NCI-H2107 (cell line): ENCODE data around the gene KCTD19.

Experiments used
- DNase-seq: peaks from one replicate; lab custom pipeline; 2025; lab: John Stamatoyannopoulos, UW

The KCTD19 gene

DNA sequence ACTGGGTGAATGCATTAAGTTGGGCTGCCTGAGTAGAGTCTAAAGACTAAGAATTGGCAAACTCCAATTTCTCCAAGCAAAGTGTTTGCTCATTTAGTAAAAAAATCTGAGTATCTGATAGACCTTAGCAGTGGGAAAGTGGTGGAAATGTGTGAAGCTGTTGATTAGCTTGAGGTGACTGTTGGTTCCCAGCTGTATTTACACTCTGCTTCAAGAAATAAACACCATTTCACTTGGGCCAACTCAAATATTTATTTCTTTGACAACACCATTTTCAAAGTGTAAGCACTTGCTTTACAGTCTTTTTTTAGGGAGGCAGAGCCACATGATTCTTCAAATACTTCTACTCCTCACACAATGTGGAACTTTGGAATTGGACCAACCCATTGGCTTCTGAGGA, 8.7 kb downstream of the KCTD19 start:
- DNase-seq, result no peak

DNA sequence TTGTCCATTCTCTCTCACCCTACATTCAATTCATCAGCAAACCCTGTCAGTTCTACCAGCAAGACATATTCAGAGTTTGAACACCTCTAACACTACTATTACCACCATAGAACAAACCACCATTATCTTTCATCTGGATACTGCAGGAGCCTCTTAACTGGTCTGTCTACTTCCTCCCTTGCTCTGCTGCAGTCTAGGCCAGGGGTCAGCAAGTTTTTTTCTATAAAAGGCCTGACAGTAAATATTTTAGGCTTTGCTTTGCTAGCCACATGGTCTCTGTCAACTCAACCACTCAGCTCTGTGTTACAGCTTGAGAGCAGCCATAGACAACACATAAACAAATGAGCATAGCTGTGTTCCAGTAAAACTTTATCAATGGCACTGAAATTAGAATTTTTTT, 13.8 kb downstream of the KCTD19 start:
- DNase-seq, result no peak

DNA sequence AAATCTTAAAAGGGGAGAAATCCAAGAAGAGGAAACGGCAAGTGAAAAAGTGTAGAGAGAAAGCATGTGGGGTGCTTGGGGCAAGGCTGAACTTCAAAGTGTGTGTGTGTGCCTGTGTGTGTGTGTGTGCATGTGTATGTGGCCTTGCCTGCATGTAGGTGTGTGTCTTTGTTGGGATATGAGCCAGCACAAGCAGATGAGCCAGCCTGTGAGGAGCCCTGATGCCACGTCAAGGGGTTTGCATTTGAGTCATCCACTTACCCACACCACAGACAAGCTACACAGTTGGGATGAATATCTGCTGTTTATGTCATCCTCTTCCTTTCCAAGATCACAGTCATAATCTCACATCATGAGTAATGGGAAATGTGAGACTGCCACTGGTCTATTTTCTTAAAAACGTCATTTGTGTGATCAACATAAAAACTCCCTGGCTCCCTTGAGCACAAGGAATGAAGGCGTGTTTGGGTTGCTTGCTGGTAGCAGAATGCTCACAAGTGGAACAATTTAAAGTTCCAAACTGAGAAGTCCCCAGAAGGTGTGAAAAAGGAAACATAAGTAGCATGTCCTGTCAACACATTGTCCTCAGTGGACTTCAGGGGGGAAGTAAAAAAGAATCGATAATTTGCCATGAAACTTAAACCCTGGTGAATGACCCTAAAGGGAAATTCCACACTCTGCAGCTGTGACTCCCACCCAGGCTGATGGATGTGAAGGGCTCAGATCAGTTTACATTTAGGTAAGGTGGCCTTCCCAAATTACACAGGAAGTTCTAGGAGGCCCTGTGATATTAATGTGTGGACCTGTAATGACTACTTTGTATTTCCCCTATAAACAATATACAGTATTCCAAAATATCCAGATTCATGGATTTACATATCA, 14.7 kb downstream of the KCTD19 start:
- no peak for DNase-seq

DNA sequence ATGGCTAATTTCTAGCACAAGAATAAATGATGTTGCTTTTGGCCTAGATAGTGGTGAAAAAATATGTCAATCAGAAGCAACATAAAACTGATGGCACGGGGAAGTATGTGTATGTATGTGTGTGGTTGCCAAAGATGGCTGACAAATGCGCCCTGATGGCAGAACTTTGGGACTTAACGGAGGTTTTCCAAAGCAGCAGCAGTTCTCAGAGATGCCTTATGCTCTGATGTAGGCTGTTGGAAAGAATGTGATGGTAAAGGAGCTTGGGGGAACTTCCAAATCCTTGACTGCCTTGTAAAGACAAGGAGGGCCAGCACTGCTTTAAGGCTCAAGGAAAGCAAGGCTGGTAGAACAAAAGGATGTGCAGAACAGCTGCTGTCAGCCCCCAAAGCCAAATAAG, 16.0 kb downstream of the KCTD19 start:
- no peak for DNase-seq

DNA sequence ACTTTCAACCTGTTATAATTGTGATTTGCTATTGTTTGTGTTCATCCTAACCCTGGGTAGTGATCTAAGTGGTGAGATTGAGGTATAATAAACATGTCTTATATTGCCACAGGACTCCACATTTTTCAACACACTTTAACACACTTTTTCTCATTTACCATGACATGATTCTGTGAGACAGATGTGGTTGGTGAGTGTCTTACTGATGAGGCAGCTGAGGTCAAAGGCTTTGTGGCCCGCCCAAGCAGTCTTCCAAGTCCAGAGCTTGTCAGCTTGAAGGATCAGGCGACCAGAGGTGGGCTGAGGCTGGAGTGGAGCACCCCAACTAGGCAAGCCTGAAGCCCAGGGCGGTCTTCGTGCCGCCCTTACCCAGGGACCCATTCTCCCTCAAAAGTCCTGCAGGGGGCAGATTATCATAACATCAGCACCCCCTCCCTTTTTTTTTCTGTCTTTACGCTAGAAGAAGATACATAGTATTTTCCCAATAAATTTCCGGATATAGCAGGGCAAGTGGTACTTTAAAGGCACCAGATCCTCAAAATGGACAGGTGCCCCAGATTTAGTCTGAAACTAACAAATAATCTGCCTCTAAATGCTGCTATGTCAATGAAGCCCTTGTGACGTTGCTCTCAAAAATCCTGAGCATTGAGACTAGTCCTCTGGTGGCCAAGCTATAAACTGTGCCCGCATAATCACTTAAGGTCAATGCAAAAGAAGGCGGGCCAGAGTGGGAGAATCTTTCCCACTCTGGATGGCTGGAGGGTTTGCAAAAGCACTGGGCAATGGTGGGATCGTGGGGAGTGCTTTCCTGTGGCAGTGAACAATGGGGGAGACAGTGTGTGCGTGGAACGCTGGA, 21.1 kb downstream of the KCTD19 start:
- no peak for DNase-seq

DNA sequence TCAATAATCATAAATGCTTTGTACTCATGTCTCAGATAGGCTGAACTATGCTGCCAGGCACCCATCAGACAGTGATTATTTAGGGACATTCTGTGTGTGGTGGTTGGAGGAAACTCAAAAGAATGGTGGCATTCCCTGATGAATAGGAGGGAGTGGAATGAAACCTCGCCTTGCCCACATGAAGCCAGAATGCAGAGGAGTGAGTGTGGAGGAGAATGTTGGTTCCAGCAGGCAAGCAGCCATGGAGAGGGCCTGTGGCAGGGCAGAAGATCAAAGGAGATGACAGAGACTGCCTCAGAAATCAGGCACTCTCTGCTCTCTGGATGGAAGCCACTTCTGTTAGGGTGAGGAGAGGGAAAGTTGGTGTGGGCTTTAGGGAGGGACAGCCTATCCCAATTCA, 22.5 kb downstream of the KCTD19 start:
- DNase-seq, result no peak

DNA sequence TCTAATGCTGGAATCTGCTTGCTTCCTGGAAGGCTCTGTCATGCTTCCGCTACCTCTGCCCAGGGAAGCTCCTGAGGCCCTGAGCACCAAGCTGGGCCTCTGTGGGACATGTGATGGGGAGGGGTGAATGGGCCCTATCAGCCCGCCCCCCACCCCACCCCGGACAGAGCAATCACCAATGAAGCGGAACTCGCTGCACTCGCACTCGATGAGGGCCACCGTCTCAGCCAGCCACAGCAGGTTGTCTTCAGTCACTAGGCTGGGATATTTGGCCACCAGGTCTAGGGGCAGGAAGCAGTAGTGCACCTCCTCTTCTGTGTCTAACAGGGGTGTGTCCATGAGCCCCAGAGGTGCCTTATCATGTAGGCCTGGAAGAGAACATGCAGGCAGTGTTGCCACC, 23.6 kb downstream of the KCTD19 start:
- no peak for DNase-seq

DNA sequence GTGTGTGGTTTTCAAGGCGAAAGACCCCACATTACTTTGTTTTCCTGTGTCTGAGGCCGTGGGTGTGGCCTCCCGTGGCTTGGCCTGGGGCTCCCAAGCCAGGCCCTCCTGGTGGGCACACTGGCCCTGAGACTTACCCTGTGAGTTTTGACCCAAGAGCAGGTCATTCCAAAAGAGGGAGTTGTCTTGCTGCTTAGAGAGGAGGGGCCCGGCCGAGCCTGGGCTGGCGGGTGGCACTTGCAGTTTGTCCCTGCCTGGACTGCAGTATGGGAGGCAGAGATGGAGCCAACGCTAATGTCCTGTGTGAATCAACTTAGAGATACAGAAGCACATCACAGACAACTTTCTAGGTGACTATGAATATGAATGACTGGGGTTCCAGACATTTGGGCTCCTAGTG, 24.5 kb downstream of the KCTD19 start:
- DNase-seq, result no peak

DNA sequence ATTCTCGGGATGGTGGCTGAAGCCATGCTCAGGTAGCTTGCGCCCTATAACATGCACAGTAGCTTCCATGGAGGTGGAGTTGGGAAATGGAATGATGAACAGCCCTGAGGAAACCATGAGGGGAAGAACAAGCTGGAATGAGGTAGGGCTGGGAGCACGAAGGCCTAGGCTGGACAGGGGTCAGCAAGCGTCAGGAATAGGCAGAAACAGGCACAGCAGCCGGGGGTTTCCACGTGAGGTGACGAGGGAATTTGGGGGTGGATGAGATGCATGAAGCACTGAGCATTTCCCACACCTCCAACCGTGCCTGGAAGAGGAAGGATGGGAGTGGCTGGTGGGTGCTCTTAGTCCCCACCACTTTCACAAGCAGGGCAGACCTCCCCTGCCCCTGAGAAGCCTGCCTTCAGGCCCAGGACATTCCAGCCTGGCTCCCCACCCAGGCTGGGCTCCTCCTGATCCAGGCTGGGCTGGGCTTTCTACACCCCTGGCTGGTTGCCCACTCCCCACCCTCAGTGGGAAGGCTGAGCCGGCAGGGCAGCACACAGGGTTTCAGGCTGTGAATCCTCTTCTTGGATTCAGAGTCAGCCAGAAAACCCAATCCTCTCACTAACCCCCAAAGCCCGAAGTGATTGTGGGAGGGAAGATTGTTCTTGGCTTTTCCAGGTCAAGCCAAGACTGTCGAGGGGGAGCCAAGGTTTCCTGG, 25.3 kb downstream of the KCTD19 start:
- DNase-seq, result no peak

DNA sequence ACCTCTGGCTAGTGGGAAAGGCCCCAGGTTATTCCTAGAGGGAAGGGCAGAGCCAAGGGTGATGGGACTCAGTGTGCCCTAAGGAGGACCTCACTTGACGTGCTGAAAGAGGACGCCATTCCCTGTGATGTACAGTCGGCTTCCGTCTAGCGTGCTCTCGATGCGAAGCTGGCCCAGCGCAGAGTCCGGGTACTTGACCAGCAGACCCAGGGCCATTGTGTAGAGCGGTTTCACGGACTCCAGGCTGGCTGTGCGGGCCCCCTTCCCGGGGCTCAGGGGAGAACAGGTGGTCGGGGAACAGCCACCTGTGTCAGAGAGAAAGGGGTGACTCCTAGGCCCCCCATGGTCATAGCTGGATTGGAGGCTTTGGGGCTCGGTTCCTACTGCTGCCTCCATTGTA, 27.3 kb downstream of the KCTD19 start:
- DNase-seq, result no peak

DNA sequence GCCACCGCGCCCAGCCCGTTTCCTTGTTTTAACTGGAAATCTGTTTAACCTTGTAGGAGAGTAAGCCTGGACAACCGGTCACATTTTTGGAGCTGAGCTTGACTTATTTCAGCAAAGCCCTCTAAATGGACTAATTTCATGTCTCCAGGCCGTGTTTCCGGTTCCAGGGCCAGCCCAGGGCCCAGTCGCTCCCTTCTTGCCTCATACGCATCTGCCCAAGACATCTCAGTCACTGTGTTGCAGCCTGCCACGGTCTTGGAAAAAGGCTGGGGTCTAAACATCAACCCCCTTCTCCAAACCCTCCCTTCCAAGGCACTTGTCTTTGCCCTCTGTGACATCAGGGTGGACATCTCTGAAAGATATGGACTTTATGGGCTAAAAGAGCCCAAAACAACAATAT, 28.3 kb downstream of the KCTD19 start:
- DNase-seq, result no peak

DNA sequence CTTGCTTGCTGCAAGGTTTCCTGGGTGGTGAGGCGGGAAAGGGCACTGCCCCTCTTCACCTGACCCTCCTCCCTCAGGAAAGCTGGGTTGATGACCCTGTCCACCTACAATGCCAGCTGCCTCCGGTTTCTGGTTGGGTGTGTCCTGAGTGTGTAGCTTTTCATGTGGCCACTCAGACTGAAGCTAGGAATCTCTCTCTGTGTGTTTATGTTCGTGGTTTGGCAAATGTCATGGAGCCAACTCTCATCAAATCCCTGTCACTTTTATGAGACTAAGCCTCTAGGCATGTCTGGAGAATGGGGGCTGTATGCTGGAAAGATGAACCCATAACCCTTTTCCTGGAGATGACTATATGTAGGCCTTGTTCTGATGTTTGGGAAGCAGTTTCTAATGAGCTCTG, 30.1 kb downstream of the KCTD19 start:
- no peak for DNase-seq

DNA sequence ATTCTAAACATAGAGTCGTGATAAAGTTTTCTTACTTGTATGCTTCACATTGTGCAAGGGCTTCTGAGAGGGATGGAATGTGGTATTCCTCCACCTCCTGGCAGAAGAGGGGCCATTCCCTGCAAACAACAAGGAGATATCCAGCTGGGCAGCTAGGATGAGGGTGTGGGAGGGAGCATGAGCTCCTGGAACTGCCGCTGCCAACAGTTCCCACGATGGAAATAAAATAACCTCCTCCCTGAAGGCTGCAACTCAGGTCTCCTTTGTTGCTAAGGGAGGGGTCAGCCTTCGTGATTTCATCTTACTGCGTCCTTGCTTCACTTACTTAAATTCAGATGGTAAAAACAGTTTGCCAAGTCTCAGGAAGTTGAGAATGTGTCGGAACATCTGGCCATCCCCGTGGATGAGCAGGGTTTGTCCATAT, 31.6 kb downstream of the KCTD19 start:
- DNase-seq, result no peak

DNA sequence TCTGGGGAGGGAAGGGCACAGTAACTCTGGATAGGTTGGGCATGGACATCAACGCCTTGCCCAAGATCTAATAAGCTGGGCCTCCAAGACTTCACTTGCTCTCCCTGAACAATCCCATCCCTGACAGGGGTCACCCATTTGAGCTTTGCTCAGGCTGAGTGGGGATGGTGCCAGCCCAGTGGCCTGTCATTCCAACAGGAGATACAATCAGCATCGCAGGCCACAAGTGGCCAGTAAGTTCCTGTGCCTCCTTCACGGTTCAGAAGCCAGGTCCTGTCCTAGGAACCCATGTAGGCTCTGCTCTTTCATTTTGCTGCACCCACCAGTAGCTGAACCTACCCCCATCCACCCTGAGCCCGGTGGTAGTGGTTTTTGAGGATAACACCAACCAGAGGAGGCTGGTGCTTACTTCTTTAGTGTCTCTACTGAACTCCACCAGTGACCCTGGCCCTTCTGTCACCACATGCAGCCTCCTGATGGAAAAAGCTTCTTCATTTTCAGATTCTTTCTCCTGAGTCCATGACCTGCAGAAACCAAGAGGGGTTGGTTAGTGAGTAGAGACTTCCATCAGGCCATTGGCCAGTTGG, 32.3 kb downstream of the KCTD19 start:
- no peak for DNase-seq

DNA sequence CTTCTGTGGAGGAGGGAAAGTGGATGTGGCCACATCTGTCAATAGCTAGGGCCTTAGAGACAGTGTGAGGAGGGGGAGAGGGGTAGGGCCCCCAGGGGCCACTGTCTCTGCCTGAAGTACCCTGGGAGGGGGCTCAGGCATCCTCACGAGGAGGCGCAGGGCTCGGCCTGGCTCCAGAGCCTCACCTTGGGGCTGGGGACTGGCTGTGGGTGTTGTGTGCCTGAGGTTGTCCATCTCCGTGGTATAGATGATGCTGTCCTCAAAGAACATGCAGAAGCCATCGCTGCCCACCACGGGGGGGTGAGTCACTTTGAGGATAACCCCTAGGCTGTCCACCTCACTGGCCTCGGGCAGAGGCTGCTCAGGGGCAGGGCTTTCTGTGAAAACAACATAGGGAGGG, 35.1 kb downstream of the KCTD19 start:
- no peak for DNase-seq

DNA sequence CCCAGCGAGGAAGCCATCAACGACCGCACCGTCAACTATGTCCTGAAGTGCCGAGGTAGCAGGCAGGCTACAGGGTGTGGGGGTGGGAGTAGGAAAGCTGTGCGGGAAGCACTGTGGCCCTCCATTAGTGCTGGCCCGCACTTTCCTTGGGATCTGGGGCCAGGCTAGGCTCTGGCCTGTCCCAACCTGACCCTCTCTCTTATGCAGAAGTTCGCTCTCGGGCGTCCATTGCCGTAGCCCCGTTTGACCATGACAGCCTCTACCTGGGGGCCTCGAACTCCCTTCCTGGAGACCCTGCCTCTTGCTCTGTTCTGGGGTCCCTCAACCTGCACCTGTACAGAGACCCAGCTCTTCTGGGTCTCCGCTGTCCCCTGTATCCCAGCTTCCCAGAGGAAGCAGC, 38.6 kb downstream of the KCTD19 start:
- no peak for DNase-seq

DNA sequence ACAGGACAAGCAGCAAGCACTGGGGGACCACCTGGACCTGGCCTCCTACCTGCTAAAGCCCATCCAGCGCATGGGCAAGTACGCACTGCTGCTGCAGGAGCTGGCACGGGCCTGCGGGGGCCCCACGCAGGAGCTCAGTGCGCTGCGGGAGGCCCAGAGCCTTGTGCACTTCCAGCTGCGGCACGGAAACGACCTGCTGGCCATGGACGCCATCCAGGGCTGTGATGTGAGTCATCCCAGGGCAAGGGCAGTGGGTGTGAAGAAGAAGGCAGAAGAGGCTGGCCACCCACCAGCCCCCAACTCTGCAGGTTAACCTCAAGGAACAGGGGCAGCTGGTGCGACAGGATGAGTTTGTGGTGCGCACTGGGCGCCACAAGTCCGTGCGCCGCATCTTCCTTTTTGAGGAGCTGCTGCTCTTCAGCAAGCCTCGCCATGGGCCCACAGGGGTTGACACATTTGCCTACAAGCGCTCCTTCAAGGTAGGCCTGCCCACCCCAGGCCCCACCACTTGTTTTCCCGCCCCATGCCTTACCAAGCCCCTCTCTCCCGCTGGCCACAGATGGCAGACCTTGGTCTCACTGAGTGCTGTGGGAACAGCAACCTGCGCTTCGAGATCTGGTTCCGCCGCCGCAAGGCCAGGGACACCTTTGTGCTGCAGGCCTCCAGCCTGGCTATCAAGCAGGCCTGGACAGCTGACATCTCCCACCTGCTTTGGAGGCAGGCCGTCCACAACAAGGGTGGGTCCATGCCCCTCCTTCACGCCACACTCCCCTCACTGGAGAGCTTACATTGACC, 39.9 kb downstream of the KCTD19 start:
- no peak for DNase-seq

DNA sequence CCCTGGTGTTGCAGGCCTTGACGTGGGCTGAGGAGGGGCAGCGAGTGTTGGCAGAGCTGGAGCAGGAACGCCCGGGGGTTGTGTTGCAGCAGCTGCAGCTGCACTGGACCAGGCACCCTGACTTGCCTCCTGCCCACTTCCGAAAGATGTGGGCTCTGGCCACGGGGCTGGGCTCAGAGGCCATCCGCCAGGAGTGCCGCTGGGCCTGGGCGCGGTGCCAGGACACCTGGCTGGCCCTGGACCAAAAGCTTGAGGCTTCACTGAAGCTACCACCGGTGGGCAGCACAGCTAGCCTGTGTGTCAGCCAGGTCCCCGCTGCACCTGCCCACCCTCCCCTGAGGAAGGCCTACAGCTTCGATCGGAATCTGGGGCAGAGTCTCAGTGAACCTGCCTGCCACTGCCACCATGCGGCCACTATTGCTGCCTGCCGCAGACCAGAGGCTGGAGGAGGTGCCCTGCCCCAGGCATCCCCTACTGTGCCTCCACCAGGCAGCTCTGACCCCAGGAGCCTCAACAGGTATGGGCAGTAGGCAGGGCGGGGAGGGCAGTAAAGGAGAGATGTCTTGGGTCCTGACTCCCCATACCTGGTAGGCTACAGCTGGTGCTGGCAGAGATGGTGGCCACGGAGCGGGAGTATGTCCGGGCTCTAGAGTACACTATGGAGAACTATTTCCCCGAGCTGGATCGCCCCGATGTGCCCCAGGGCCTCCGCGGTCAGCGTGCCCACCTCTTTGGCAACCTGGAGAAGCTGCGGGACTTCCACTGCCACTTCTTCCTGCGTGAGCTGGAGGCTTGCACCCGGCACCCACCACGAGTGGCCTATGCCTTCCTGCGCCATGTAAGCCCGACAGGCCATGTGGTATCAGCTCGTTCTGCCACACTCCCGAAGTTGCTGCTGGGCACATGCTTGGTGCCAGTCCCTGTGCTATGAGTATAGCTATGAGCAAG, 41.6 kb downstream of the KCTD19 start:
- DNase-seq, result peak; percentile 41

DNA sequence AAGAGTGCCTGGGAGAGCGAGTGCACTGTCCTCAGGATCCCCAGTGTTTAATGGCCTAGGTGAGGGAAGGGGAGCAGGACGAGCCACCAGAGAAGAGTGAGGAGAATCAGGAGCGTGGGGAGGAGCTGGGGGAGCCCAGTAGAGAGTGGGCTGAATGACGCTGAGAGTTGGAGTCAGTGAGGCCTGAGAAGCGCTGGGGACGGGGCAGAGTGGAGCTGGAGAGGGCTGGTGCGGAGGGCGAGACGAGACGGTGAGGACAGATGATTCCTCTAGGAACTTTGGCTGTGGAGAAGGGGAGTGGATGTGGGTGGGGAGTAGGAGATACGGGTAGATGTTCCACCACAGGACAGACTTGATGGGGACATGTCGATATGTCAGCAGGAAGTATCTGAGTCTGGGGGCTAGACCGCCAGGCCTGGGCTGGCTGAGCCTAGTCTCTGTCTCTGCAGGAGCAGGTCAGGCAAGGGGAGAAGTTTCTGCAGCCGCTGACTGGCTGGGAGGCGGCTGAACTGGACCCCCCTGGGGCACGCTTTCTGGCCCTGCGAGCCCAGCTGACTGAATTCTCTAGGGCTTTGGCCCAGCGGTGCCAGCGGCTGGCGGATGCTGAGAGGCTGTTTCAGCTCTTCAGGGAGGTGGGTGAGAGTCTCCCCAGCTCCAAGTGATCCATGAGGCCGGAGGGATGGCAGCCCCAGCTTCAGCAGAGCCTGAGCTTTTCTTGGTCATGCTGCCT, 42.5 kb downstream of the KCTD19 start:
- DNase-seq, result peak; percentile 26
